KMS-11 (cell line): ENCODE measurements around the gene TMPRSS9.

Source experiments
- H2AFZ ChIP-seq: fragments of 200-600 bp; sonication (generic); 2 replicates; pipeline ENCODE4 v1.6.1; 2016; ENCODE audit warnings: antibody characterized with exemption, mixed run types, low read depth
- H3K27ac ChIP-seq: fragments of 200-600 bp; sonication (generic); 2 replicates; pipeline ENCODE4 v1.6.1; 2016; ENCODE audit warnings: mild to moderate bottlenecking, mixed run types
- H3K27me3 ChIP-seq: fragments of 200-600 bp; sonication (generic); 2 replicates; pipeline ENCODE4 v1.6.1; 2017; ENCODE audit warnings: mild to moderate bottlenecking, low read depth, mixed run types, moderate library complexity; ENCODE audit not compliant: insufficient read depth
- H3K36me3 ChIP-seq: fragments of 200-600 bp; sonication (generic); 2 replicates; pipeline ENCODE4 v1.6.1; 2017; ENCODE audit warnings: mild to moderate bottlenecking, mixed run types; ENCODE audit not compliant: insufficient read depth
- H3K4me1 ChIP-seq: fragments of 200-600 bp; sonication (generic); 2 replicates; pipeline ENCODE4 v1.6.1; 2016; ENCODE audit warnings: mild to moderate bottlenecking, low read depth, mixed run types; ENCODE audit not compliant: poor library complexity, severe bottlenecking
- H3K4me2 ChIP-seq: fragments of 200-600 bp; sonication (generic); 2 replicates; pipeline ENCODE4 v1.7.0; 2016; ENCODE audit warnings: mild to moderate bottlenecking, mixed run types
- H3K4me3 ChIP-seq: fragments of 200-600 bp; sonication (generic); IDR thresholded peaks from 2 replicates; pipeline ENCODE4 v1.6.1; 2017; ENCODE audit warnings: low read depth, low read length, mixed read lengths; ENCODE audit not compliant: insufficient read depth
- H3K79me2 ChIP-seq: fragments of 200-600 bp; sonication (generic); 2 replicates; pipeline ENCODE4 v1.6.1; 2016; ENCODE audit warnings: low read depth, mixed run types; ENCODE audit not compliant: insufficient read depth
- H3K9ac ChIP-seq: fragments of 200-600 bp; sonication (generic); 2 replicates; pipeline ENCODE4 v1.6.1; 2016; ENCODE audit warnings: mild to moderate bottlenecking, mixed run types
- H4K20me1 ChIP-seq: fragments of 200-600 bp; sonication (generic); 2 replicates; pipeline ENCODE4 v1.6.1; 2016; ENCODE audit warnings: mild to moderate bottlenecking, mixed run types; ENCODE audit not compliant: insufficient read depth
- CTCF ChIP-seq: fragments of 200-600 bp; sonication (generic); conservative IDR thresholded peaks from 2 replicates; pipeline ENCODE4 v1.6.1; 2017; ENCODE audit warnings: low read depth, mild to moderate bottlenecking, antibody characterized with exemption, low read length, moderate library complexity, mixed read lengths

Gene TMPRSS9

GRCh38 chr19:2427429-2428320 lies 67.6 kb downstream of the TMPRSS9 start, which contains the start of gene TIMM13:
Gene TIMM13, minus strand, starts transcription at chr19:2427586. Its CDS starts 53 bp downstream, at chr19:2427533.
- Histone ChIP-seq H3K79me2 (peaks cover 21% of the 10 kb centered on the region), H3K4me2 (peak within 1 kb of the TSS; percentile 95), H3K36me3 (no peaks in the 10 kb centered on the region), H3K4me1 (peaks cover 11% of the 10 kb centered on the region), H3K4me3 (no peak within 1 kb of the TSS), H2AFZ (peak within 1 kb of the TSS; percentile 63), H3K9ac (peak within 1 kb of the TSS; percentile 100), H3K27ac (peak within 1 kb of the TSS; percentile 99), H4K20me1 (no peaks in the 10 kb centered on the region), H3K27me3 (no peaks in the 10 kb centered on the region)
- no peak for TF ChIP-seq CTCF

- no peak overlapping the region for H2AFZ ChIP-seq
- H3K9ac ChIP-seq: no peak overlapping the region; the same call in 1 of the 2 replicates
- no peaks in the 10 kb centered on the region for H3K36me3 ChIP-seq
Observed at GRCh38 chr19:2428321-2428690, 68.2 kb downstream of the TMPRSS9 start.

GRCh38 chr19:2428756-2429711 lies 69.0 kb downstream of the TMPRSS9 start:
- H3K27me3 ChIP-seq: no peaks in the 10 kb centered on the region
- H3K4me3 ChIP-seq: no peak overlapping the region
- H3K9ac ChIP-seq: no peak overlapping the region; the same call in 1 of the 2 replicates
- H3K4me2 ChIP-seq: no peak overlapping the region
- H2AFZ ChIP-seq: no peak overlapping the region
- TF ChIP-seq CTCF: no peak
- no peak overlapping the region for H3K27ac ChIP-seq
- H3K79me2 ChIP-seq: peaks cover 21% of the 10 kb centered on the region
- H3K36me3 ChIP-seq: no peaks in the 10 kb centered on the region
- peaks cover 11% of the 10 kb centered on the region for H3K4me1 ChIP-seq
- no peaks in the 10 kb centered on the region for H4K20me1 ChIP-seq

More at GRCh38 chr19:2428321-2428690, 68.2 kb downstream of the TMPRSS9 start:
- H3K27ac ChIP-seq: peak overlapping the region; percentile 99; the same call in 1 of the 2 replicates
- no peaks in the 10 kb centered on the region for H3K27me3 ChIP-seq
- H3K79me2 ChIP-seq: peaks cover 21% of the 10 kb centered on the region
- peaks cover 11% of the 10 kb centered on the region for H3K4me1 ChIP-seq
- no peak for TF ChIP-seq CTCF
- H4K20me1 ChIP-seq: no peaks in the 10 kb centered on the region
- H3K4me3 ChIP-seq: no peak overlapping the region
- H3K4me2 ChIP-seq: peak overlapping the region; percentile 12; the same call in 1 of the 2 replicates

- Histone ChIP-seq H3K79me2 (peaks cover 21% of the 10 kb centered on the region), H3K27me3 (no peaks in the 10 kb centered on the region), H3K4me2 (no peak overlapping the region), H3K27ac (no peak overlapping the region), H2AFZ (no peak overlapping the region), H4K20me1 (no peaks in the 10 kb centered on the region), H3K36me3 (no peaks in the 10 kb centered on the region), H3K9ac (no peak overlapping the region), H3K4me1 (peaks cover 11% of the 10 kb centered on the region), H3K4me3 (no peak overlapping the region)
- no peak for TF ChIP-seq CTCF
Observed at GRCh38 chr19:2429917-2430535, 70.0 kb downstream of the TMPRSS9 start.
